NCI-H2227 (cell line): ENCODE measurements around the gene PPDPF.
A peak's percentile ranks its signal among the peaks of the same experiment; 100 is the strongest.
"Not testable (repeated sequence)": the region's sequence is repeated elsewhere in the genome, so short reads cannot be mapped to it uniquely, and the experiment has no call there.

Source experiments
- DNase-seq: peaks from one replicate; lab custom pipeline; 2025; ENCODE audit not compliant: unreplicated experiment; lab: John Stamatoyannopoulos, UW

PPDPF gene

GRCh38 chr20:63547725-63548480 is 27.3 kb downstream of the PPDPF start, which contains the start of gene SRMS:
Gene SRMS (minus strand): TSS chr20:63547749. CDS start chr20:63547463, 286 bp downstream.
- DNase-seq = no peak

GRCh38 chr20:63548542-63548941 is 28.0 kb downstream of the PPDPF start:
- no peak for DNase-seq

GRCh38 chr20:63549019-63549418 is 28.5 kb downstream of the PPDPF start:
- no peak for DNase-seq

GRCh38 chr20:63549679-63550282 is 29.2 kb downstream of the PPDPF start:
- DNase-seq = no peak

- no peak for DNase-seq
These were observed 30.5 kb downstream of the PPDPF start for GRCh38 chr20:63551068-63551467.

- no peak for DNase-seq
These were observed 32.1 kb downstream of the PPDPF start for GRCh38 chr20:63552481-63553249.

- peak; percentile 89 for DNase-seq
These were observed 32.8 kb downstream of the PPDPF start for GRCh38 chr20:63553251-63553932.

GRCh38 chr20:63553933-63554290 is 33.3 kb downstream of the PPDPF start, which contains the start of gene FNDC11:
Gene FNDC11 (plus strand): TSS chr20:63554159. CDS start chr20:63555664, 1,505 bp downstream.
- peak; percentile 77 for DNase-seq

- DNase-seq = no peak
These were observed 34.1 kb downstream of the PPDPF start for GRCh38 chr20:63554361-63555278.

- no peak for DNase-seq
These were observed 35.3 kb downstream of the PPDPF start for GRCh38 chr20:63555661-63556381.

GRCh38 chr20:63556873-63557478 is 36.4 kb downstream of the PPDPF start:
- no peak for DNase-seq

GRCh38 chr20:63557481-63557891 is 36.9 kb downstream of the PPDPF start:
- DNase-seq = no peak

- no peak for DNase-seq
These were observed 38.4 kb downstream of the PPDPF start for GRCh38 chr20:63558804-63559484.

GRCh38 chr20:63559485-63560332 is 39.1 kb downstream of the PPDPF start:
- not testable (repeated sequence) for DNase-seq

- no peak for DNase-seq
These were observed 39.8 kb downstream of the PPDPF start for GRCh38 chr20:63560333-63560805.

GRCh38 chr20:63560856-63561609 is 40.5 kb downstream of the PPDPF start:
- DNase-seq = no peak
